OCI-LY7 (cell line): ENCODE measurements around the gene DENND2D. TPM values are rescaled to one million over a fixed set of nuclear protein-coding genes. Genes with fewer than 3 reads are reported as not detected.

Experiments
- BruUV-seq: library from RNA; stranded (reverse); fragments of 400-500 nt; replicated peaks from 2 replicates; lab custom pipeline; 2021; lab: Mats Ljungman, UMichigan
- CTCF ChIA-PET: fragments of 300-600 bp; sonication (Branson Sonifier 250); formaldehyde crosslinking; loops from one replicate; lab custom pipeline; 2022; ENCODE audit warnings: antibody characterized with exemption; ENCODE audit not compliant: unreplicated experiment; lab: Charles Lee
- POLR2A ChIA-PET: fragments of 300-600 bp; sonication (Branson Sonifier 250); formaldehyde crosslinking; loops from one replicate; lab custom pipeline; 2022; ENCODE audit warnings: antibody characterized with exemption; lab: Charles Lee
- DNase-seq: peaks from one replicate; pipeline ENCODE4 v3.0.0-alpha.2; 2015; ENCODE audit warnings: low spot score
- H2AFZ ChIP-seq: fragments of 200-600 bp; sonication (generic), shearing (Covaris generic); 2 replicates; pipeline ENCODE4 v1.6.1; 2014; ENCODE audit warnings: mild to moderate bottlenecking, antibody characterized with exemption, low read length, moderate library complexity
- H3K27ac ChIP-seq: fragments of 200-600 bp; sonication (generic); 2 replicates; pipeline ENCODE4 v1.5.1; 2014; ENCODE audit warnings: mixed run types, low read depth, mild to moderate bottlenecking, moderate library complexity, low read length, inconsistent platforms; ENCODE audit not compliant: poor library complexity, severe bottlenecking
- H3K36me3 ChIP-seq: fragments of 200-600 bp; sonication (generic); 2 replicates; pipeline ENCODE4 v1.6.1; 2014; ENCODE audit warnings: mild to moderate bottlenecking, antibody characterized with exemption, low read length, moderate library complexity, mixed read lengths; ENCODE audit not compliant: insufficient read depth
- H3K4me1 ChIP-seq: fragments of 200-600 bp; sonication (generic); 2 replicates; pipeline ENCODE4 v1.5.1; 2014; ENCODE audit warnings: mild to moderate bottlenecking, low read length; ENCODE audit not compliant: insufficient read depth, poor library complexity, severe bottlenecking
- H3K4me2 ChIP-seq: fragments of 200-600 bp; sonication (generic); 2 replicates; pipeline ENCODE4 v1.6.1; 2014; ENCODE audit warnings: mild to moderate bottlenecking, low read length
- H3K4me3 ChIP-seq: fragments of 200-600 bp; sonication (generic); 2 replicates; pipeline ENCODE4 v1.5.1; 2014; ENCODE audit warnings: mild to moderate bottlenecking, low read depth, low read length; ENCODE audit not compliant: poor library complexity, severe bottlenecking
- H3K79me2 ChIP-seq: fragments of 200-600 bp; sonication (generic); 2 replicates; pipeline ENCODE4 v1.6.1; 2016; ENCODE audit warnings: low read depth, mild to moderate bottlenecking, low read length, moderate library complexity, mixed read lengths; ENCODE audit not compliant: insufficient read depth
- H3K9me2 ChIP-seq: fragments of 200-600 bp; sonication (generic); 2 replicates; pipeline ENCODE4 v1.6.1; 2016; ENCODE audit warnings: mild to moderate bottlenecking, low read length, mixed read lengths; ENCODE audit not compliant: insufficient read depth
- H3K9me3 ChIP-seq: fragments of 200-600 bp; sonication (generic); 2 replicates; pipeline ENCODE4 v1.6.1; 2014; ENCODE audit warnings: mild to moderate bottlenecking, mixed run types, low read length, mixed read lengths
- H4K20me1 ChIP-seq: fragments of 200-600 bp; sonication (generic); 2 replicates; pipeline ENCODE4 v1.6.1; 2014; ENCODE audit warnings: mild to moderate bottlenecking, antibody characterized with exemption, low read length, moderate library complexity, mixed read lengths; ENCODE audit not compliant: insufficient read depth
- EZH2phosphoT487 ChIP-seq: fragments of 200-600 bp; sonication (generic); IDR thresholded peaks from 2 replicates; pipeline ENCODE4 v1.6.1; 2018; ENCODE audit warnings: low read depth, borderline replicate concordance, mild to moderate bottlenecking, mixed run types, antibody characterized with exemption, low read length, moderate library complexity, mixed read lengths
- intact Hi-C: fragments of 100-400 bp; cut with micrococcal nuclease; formaldehyde crosslinking; loops from one replicate; pipeline ENCODE4 v1.10.0; 2022; ENCODE audit not compliant: unreplicated experiment
- total RNA-seq, 2 experiments: library from RNA; depleted of rRNA in 1 of 2; stranded (reverse); fragments of >200 nt in 1 of 2; shearing (Covaris generic) in 1 of 2; gene quantifications; 2 replicates each; pipeline ENCODE4 v1.2.3, GENCODE V29; 2014 to 2022
- TF ChIP-seq, protein P1 (sequence below): fragments of 200-600 bp; sonication (generic); conservative IDR thresholded peaks from 2 replicates; pipeline ENCODE4 v1.5.1; 2014; ENCODE audit warnings: mild to moderate bottlenecking, antibody characterized with exemption, low read length, moderate library complexity, mixed read lengths

The DENND2D gene
- total RNA-seq, 2 experiments from 2014 or later = 9.8 to 39.9 TPM

GRCh38 chr1:111148376-111148881 is 52.0 kb downstream of the DENND2D start:
- TF ChIP-seq EZH2phosphoT487 = no peak
- ChIA-PET CTCF (no interaction called here), POLR2A (interaction anchor here (0.6 to 1.1 kb wide), 8 partner anchors 11 to 734 kb away, joined by 3 to 5 read pairs (median 3); no protein-coding TSS in a partner anchor)
- peaks cover 6% of the 10 kb centered on the region; the same call in 1 of the 2 replicates for H3K9me3 ChIP-seq
- no peak for DNase-seq
- no peak overlapping the region for H3K27ac ChIP-seq
- no peak overlapping the region for H3K4me3 ChIP-seq
- H3K4me1 ChIP-seq = peaks cover 38% of the 10 kb centered on the region
- intact Hi-C loops = no loop called here
- BruUV-seq = no TSS peak
- peaks cover 88% of the 10 kb centered on the region for H3K36me3 ChIP-seq
- H3K9me2 ChIP-seq = no peaks in the 10 kb centered on the region
- no peak overlapping the region for H3K4me2 ChIP-seq
- peaks cover 100% of the 10 kb centered on the region for H3K79me2 ChIP-seq
- H4K20me1 ChIP-seq = peaks cover 17% of the 10 kb centered on the region
- no peak overlapping the region for H2AFZ ChIP-seq

- no TSS peak for BruUV-seq
- DNase-seq = no peak
- Histone ChIP-seq H3K79me2 (peaks cover 100% of the 10 kb centered on the region), H3K9me3 (0 out of 2 replicates have a peak, but pooled peaks cover 1% of the 10 kb centered on the region), H3K4me2 (no peak overlapping the region), H4K20me1 (peaks cover 21% of the 10 kb centered on the region), H3K27ac (no peak overlapping the region), H2AFZ (no peak overlapping the region), H3K4me1 (peaks cover 43% of the 10 kb centered on the region), H3K4me3 (no peak overlapping the region), H3K36me3 (peaks cover 87% of the 10 kb centered on the region), H3K9me2 (no peaks in the 10 kb centered on the region)
- intact Hi-C loops = no loop called here
- ChIA-PET CTCF (no interaction called here), POLR2A (interaction anchor here (1.1 kb wide), 1 partner anchor 45 kb away, joined by 3 read pairs; no protein-coding TSS in a partner anchor)
- TF ChIP-seq, protein P1, sequence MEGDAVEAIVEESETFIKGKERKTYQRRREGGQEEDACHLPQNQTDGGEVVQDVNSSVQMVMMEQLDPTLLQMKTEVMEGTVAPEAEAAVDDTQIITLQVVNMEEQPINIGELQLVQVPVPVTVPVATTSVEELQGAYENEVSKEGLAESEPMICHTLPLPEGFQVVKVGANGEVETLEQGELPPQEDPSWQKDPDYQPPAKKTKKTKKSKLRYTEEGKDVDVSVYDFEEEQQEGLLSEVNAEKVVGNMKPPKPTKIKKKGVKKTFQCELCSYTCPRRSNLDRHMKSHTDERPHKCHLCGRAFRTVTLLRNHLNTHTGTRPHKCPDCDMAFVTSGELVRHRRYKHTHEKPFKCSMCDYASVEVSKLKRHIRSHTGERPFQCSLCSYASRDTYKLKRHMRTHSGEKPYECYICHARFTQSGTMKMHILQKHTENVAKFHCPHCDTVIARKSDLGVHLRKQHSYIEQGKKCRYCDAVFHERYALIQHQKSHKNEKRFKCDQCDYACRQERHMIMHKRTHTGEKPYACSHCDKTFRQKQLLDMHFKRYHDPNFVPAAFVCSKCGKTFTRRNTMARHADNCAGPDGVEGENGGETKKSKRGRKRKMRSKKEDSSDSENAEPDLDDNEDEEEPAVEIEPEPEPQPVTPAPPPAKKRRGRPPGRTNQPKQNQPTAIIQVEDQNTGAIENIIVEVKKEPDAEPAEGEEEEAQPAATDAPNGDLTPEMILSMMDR = no peak
- TF ChIP-seq EZH2phosphoT487 = no peak
These were observed 52.5 kb downstream of the DENND2D start for GRCh38 chr1:111147948-111148347.

DNA sequence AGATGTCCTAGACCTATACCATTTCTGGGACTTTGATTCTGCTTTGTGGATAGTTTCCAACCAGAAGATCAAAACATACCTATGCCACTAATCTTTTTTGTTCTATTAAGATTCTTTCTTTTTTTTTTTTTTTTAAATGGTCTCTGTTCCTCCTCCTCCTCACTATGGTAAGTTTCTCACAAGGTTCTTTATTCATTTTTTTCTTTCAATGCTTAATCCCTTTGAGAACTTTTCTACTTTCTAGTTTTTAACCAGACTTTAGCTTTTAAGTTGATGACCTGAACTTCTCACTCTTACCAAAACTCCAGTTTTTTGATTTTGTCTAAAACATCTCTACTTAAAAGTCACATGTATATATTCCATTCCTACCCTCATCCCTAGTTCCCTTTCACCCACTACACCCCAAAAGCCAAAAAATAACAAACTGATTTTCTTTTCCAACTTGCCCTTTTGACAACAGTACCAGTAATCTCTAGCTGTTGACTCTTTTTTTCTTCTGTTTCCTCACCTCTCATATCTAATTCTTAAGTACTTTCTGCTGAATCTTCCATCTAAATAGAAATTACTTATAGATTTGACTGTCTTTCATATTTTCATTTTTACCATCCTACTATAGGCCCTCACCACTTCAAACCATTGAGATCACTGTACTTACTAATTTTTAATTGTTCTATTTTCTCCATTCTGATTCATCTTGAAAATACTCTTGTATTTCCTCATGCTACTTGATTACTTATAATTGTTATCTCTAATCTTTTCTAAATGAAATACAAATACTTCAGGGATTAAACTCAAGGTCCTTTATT is 54.3 kb downstream of the DENND2D start:
- no TSS peak for BruUV-seq
- Histone ChIP-seq H4K20me1 (peaks cover 36% of the 10 kb centered on the region), H3K27ac (no peak overlapping the region), H3K79me2 (peaks cover 100% of the 10 kb centered on the region), H3K4me1 (peaks cover 51% of the 10 kb centered on the region), H3K4me3 (no peak overlapping the region), H3K9me2 (no peaks in the 10 kb centered on the region), H3K36me3 (peaks cover 73% of the 10 kb centered on the region), H3K9me3 (no peaks in the 10 kb centered on the region), H2AFZ (no peak overlapping the region), H3K4me2 (peak overlapping the region; percentile 58)
- TF ChIP-seq EZH2phosphoT487 = no peak
- TF ChIP-seq, protein P1 = no peak
- CTCF ChIA-PET = no interaction called here
- POLR2A ChIA-PET = interaction anchor here (1.2 to 1.8 kb wide), 6 partner anchors 14 to 75 kb away, joined by 3 to 6 read pairs (median 4); no protein-coding TSS in a partner anchor
- intact Hi-C loops = no loop called here
- DNase-seq = no peak
